Suprapubic skin (tissue), 4 donors: ENCODE results near the gene PACRG.

Experiments used
- CTCF ChIP-seq, 2 donors: fragments of 200-600 bp in 1 of 2; fragments of 450-650 bp in 1 of 2; sonication (generic) in 1 of 2; IDR thresholded peaks; one replicate each; pipeline ENCODE4 v1.5.1; 2016 to 2019; ENCODE audit warnings: antibody characterized with exemption in 2 of 2, mild to moderate bottlenecking in 1 of 2, moderate library complexity in 1 of 2
- EP300 ChIP-seq: sonication (generic); formaldehyde crosslinking; IDR thresholded peaks from one replicate; pipeline ENCODE4 v1.6.1; 2017; ENCODE audit warnings: antibody characterized with exemption
- POLR2A ChIP-seq, 2 donors: fragments of 450-650 bp; IDR thresholded peaks; one replicate each; pipeline ENCODE4 v1.6.1; 2017; ENCODE audit warnings: antibody characterized with exemption in 2 of 2, mild to moderate bottlenecking in 2 of 2, moderate library complexity in 2 of 2
- POLR2AphosphoS5 ChIP-seq, 3 donors: sonication (generic); formaldehyde crosslinking; IDR thresholded peaks; one replicate each; pipeline ENCODE4 v1.6.1; 2017; ENCODE audit warnings: antibody characterized with exemption in 3 of 3

DNA sequence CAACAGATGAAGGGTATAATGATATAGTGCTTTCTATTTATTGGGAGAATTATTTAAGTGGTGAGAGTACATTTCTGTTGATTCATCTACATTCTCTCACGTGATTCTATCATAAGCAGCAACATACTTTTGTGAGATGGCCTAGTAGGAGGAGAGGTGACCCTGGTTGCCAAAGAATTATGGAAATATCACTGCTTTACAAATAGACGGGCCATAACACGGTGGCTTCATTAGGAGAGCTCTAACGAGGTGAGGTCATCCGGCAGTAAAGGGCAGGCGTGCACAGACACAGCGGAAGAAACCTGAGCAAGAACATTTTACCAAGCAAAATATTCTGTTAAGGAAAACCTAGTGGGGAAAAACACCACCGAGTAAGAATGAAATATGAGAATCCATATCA lies 349.4 kb downstream of the PACRG start:
- TF ChIP-seq CTCF (IDR thresholded peaks at IDR 0.05) (no peak), POLR2AphosphoS5 (IDR thresholded peaks at IDR 0.05) (no peak), POLR2A (IDR thresholded peaks at IDR 0.05) (no peak), EP300 (no peak)
